Breast epithelium (tissue), 4 donors: Measurements from ENCODE around the gene KLF17. TPM values are rescaled to one million over a fixed set of nuclear protein-coding genes. Genes with fewer than 3 reads are reported as not detected.

Source experiments
- DNase-seq, 2 donors: peaks; one replicate each; pipeline ENCODE4 v3.0.0-alpha.2; 2019; ENCODE audit warnings: low spot score in 2 of 2
- H3K27ac ChIP-seq, 2 donors: fragments of 200-600 bp; sonication (generic) in 1 of 2; one replicate each; pipeline ENCODE4 v1.5.1; 2016 to 2019; ENCODE audit warnings: mild to moderate bottlenecking in 1 of 2
- H3K27me3 ChIP-seq, 2 donors: fragments of 200-600 bp; sonication (generic) in 1 of 2; one replicate each; pipeline versions ENCODE4 v1.5.1 to v1.6.0; 2017 to 2019; ENCODE audit warnings: control low read depth in 1 of 2, mild to moderate bottlenecking in 1 of 2
- H3K36me3 ChIP-seq: fragments of 200-600 bp; one replicate; pipeline ENCODE4 v1.5.1; 2019
- H3K4me1 ChIP-seq, 2 donors: fragments of 200-600 bp; sonication (generic); one replicate each; pipeline ENCODE4 v1.5.1; 2016 to 2019; ENCODE audit warnings: control low read depth in 1 of 2
- H3K4me3 ChIP-seq, 3 donors: fragments of 200-600 bp; sonication (generic); 1 replicate in 2 of 3; 2 replicates in 1 of 3; pipeline ENCODE4 v1.5.1; 2016 to 2019; ENCODE audit warnings: mild to moderate bottlenecking in 3 of 3, moderate library complexity in 2 of 3
- H3K9me3 ChIP-seq, 2 donors: fragments of 200-600 bp; sonication (generic) in 1 of 2; one replicate each; pipeline ENCODE4 v1.5.1; 2016 to 2019; ENCODE audit warnings: control low read depth in 1 of 2
- POLR2A ChIP-seq: fragments of 450-650 bp; IDR thresholded peaks from one replicate; pipeline ENCODE4 v1.6.1; 2016; ENCODE audit warnings: antibody characterized with exemption, mild to moderate bottlenecking, moderate library complexity
- POLR2AphosphoS5 ChIP-seq, 3 donors: sonication (generic); formaldehyde crosslinking; IDR thresholded peaks; one replicate each; pipeline ENCODE4 v1.6.1; 2017; ENCODE audit warnings: antibody characterized with exemption in 3 of 3
- intact Hi-C: fragments of 100-400 bp; cut with DNase I; formaldehyde crosslinking; loops from one replicate; pipeline ENCODE4 v1.15.1; 2023; ENCODE audit warnings: low total_unique reads
- total RNA-seq, 3 donors: library from RNA; depleted of rRNA; stranded (reverse); fragments of >200 nt; gene quantifications; one replicate each; pipeline ENCODE4 v1.1.0, GENCODE V29; 2016
- TF ChIP-seq, protein P1 (sequence below), 3 donors: fragments of 450-650 bp; IDR thresholded peaks; one replicate each; pipeline ENCODE4 v1.5.1; 2016 to 2017; ENCODE audit warnings: antibody characterized with exemption in 3 of 3, mild to moderate bottlenecking in 3 of 3, moderate library complexity in 3 of 3

The KLF17 gene, protein sequence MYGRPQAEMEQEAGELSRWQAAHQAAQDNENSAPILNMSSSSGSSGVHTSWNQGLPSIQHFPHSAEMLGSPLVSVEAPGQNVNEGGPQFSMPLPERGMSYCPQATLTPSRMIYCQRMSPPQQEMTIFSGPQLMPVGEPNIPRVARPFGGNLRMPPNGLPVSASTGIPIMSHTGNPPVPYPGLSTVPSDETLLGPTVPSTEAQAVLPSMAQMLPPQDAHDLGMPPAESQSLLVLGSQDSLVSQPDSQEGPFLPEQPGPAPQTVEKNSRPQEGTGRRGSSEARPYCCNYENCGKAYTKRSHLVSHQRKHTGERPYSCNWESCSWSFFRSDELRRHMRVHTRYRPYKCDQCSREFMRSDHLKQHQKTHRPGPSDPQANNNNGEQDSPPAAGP
- not detected for total RNA-seq

DNA sequence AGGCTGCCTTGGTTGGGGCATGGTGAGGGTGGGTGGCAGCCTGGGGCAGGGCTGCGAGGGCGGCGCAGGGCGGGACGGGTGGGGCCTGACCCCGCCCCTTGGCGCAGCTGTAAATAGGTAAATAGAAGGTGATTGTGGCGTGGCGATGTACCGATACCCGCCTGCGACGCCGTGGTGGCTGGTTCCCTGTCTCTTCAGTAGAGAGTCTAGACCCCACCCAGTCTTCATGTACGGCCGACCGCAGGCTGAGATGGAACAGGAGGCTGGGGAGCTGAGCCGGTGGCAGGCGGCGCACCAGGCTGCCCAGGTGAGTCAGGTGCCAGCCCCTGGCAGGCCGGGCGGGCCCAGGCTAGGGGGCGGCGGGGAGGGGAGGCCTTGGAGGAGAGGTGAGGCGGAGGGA, at the start of gene KLF17:
Gene KLF17, plus strand, starts transcription at position 140 of the 400 bp plus-strand sequence. Its CDS starts 87 bp downstream, at position 227.
- Histone ChIP-seq H3K4me1 (no peaks in the 10 kb centered on the region), H3K27ac (no peak within 1 kb of the TSS), H3K9me3 (no peaks in the 10 kb centered on the region), H3K4me3 (no peak within 1 kb of the TSS), H3K36me3 (no peaks in the 10 kb centered on the region), H3K27me3 (no peaks in the 10 kb centered on the region)
- intact Hi-C loops, result no loop called here
- TF ChIP-seq, protein P1, sequence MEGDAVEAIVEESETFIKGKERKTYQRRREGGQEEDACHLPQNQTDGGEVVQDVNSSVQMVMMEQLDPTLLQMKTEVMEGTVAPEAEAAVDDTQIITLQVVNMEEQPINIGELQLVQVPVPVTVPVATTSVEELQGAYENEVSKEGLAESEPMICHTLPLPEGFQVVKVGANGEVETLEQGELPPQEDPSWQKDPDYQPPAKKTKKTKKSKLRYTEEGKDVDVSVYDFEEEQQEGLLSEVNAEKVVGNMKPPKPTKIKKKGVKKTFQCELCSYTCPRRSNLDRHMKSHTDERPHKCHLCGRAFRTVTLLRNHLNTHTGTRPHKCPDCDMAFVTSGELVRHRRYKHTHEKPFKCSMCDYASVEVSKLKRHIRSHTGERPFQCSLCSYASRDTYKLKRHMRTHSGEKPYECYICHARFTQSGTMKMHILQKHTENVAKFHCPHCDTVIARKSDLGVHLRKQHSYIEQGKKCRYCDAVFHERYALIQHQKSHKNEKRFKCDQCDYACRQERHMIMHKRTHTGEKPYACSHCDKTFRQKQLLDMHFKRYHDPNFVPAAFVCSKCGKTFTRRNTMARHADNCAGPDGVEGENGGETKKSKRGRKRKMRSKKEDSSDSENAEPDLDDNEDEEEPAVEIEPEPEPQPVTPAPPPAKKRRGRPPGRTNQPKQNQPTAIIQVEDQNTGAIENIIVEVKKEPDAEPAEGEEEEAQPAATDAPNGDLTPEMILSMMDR (IDR thresholded peaks at IDR 0.05), result no peak
- TF ChIP-seq POLR2A, result no peak
- TF ChIP-seq POLR2AphosphoS5 (IDR thresholded peaks at IDR 0.05), result no peak
- no peak for DNase-seq

DNA sequence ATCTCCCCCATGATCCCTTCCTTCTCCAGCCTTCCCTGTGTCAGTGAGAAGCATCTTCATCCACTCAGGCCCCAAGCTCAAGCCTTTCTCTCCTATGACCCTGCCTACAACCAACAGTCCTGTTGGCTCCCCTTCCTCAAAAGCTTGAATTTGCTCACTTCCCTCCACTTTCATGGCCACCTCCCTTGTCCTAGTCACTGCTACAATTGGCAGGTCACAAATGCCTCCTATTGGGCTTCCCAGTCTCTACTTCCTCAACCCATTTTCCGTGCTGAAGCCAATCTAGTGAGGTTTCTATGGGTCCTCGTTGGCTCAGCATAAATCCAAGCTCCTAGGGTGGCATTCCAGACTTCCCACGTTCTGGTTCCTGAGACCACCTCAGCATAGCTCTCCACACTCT, 47.2 kb upstream of the KLF17 start:
- no peak overlapping the region for H3K4me3 ChIP-seq
- no peaks in the 10 kb centered on the region for H3K9me3 ChIP-seq
- no peaks in the 10 kb centered on the region for H3K36me3 ChIP-seq
- no peaks in the 10 kb centered on the region for H3K4me1 ChIP-seq
- intact Hi-C loops, result no loop called here
- no peak for DNase-seq
- no peak overlapping the region for H3K27ac ChIP-seq
- no peak for TF ChIP-seq POLR2AphosphoS5 (IDR thresholded peaks at IDR 0.05)
- H3K27me3 ChIP-seq, result no peaks in the 10 kb centered on the region

DNA sequence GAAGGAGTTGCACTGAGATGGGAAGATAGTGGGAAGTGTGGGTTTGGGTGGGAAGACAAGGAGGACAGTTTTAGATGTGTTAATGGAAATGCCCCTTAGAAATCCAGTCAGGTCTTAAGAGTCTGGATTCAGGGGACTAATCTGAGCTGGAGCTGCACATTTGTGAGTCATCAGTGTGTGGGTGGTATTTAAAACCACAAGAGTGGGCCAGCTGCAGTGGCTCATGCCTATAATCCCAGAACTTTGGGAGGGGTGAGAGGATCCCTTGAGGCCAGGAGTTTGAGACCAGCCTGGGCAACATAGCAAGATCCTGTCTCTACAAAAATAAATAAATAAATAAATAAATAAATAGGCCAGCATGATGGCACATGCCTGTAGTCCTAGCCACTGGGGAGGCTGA, 46.4 kb upstream of the KLF17 start:
- DNase-seq, result no peak
- H3K4me1 ChIP-seq, result no peaks in the 10 kb centered on the region
- no peak overlapping the region for H3K27ac ChIP-seq
- intact Hi-C loops, result no loop called here
- no peak overlapping the region for H3K4me3 ChIP-seq
- H3K9me3 ChIP-seq, result no peaks in the 10 kb centered on the region
- H3K27me3 ChIP-seq, result no peaks in the 10 kb centered on the region
- H3K36me3 ChIP-seq, result no peaks in the 10 kb centered on the region
- TF ChIP-seq POLR2AphosphoS5 (IDR thresholded peaks at IDR 0.05), result no peak
- TF ChIP-seq, protein P1 (IDR thresholded peaks at IDR 0.05), result no peak
- TF ChIP-seq POLR2A, result no peak

DNA sequence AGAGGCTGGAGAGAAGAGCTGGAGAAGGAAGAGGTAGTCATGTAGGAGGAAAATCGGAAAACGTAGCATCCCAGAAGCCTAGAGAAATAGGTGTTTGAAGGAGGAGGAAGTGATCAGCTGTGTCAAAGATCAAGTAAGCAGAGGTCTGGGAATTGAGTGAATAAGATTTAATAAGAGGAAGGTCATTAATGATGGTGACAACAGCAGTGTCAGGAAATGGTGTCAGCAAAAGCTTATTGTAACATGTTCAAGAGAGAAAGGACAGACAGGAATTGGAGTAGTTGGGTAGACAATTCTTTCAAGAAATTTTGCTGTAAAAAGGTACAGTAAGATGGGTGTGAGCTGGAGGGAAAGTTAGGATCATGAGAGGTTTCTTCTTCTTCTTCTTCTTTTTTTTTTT, 45.8 kb upstream of the KLF17 start:
- no peaks in the 10 kb centered on the region for H3K4me1 ChIP-seq
- no peaks in the 10 kb centered on the region for H3K27me3 ChIP-seq
- H3K4me3 ChIP-seq, result no peak overlapping the region
- no peak for DNase-seq
- no peaks in the 10 kb centered on the region for H3K36me3 ChIP-seq
- H3K9me3 ChIP-seq, result no peaks in the 10 kb centered on the region
- intact Hi-C loops, result no loop called here
- H3K27ac ChIP-seq, result no peak overlapping the region
- TF ChIP-seq POLR2AphosphoS5 (IDR thresholded peaks at IDR 0.05) (no peak), POLR2A (no peak)
- TF ChIP-seq, protein P1 (IDR thresholded peaks at IDR 0.05), result no peak

DNA sequence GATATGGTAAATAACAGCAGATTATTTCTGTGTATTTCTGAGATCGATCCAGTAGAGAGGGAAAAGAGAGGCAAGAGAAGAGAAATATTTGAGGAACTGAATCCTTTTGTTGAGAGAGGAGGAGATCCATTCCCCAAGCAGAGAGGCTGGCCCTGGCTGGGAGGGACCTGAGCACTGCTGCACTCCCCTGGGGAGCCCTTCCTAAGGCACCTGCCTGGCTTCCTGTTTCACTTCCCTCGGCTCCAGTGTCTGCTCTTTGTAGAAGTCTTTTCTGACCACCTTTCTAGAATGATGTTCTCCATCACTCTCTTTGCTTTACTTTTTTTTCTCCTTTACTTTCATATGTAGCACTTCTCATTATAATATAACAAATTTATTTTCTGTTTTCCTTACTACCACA, 45.1 kb upstream of the KLF17 start:
- no peaks in the 10 kb centered on the region for H3K27me3 ChIP-seq
- no peaks in the 10 kb centered on the region for H3K4me1 ChIP-seq
- DNase-seq, result no peak
- no peak for TF ChIP-seq POLR2A
- no peaks in the 10 kb centered on the region for H3K36me3 ChIP-seq
- H3K9me3 ChIP-seq, result no peaks in the 10 kb centered on the region
- no peak overlapping the region for H3K27ac ChIP-seq
- intact Hi-C loops, result no loop called here
- H3K4me3 ChIP-seq, result no peak overlapping the region

DNA sequence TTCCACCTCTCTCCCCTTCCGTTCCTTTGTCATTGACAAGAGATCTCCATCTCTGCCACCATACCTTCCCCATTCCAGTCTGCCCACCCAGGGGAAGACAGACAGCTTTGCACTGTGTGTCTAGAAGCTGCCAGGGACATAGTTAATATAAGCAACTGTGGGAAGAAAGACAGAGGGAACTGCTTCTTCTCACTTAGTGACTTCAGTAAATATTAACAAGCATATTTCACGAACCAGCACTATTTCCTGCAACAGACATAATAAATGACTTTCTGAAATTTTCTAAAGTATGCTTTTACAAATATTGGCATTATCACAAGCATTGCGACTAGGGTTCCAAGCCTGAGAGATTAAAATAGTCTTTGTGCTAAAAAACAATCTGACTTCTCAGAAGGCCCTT, 44.2 kb upstream of the KLF17 start:
- no peak overlapping the region for H3K4me3 ChIP-seq
- H3K4me1 ChIP-seq, result no peaks in the 10 kb centered on the region
- no peaks in the 10 kb centered on the region for H3K27me3 ChIP-seq
- no peak for DNase-seq
- no peaks in the 10 kb centered on the region for H3K9me3 ChIP-seq
- no peaks in the 10 kb centered on the region for H3K36me3 ChIP-seq
- TF ChIP-seq POLR2A (no peak), POLR2AphosphoS5 (IDR thresholded peaks at IDR 0.05) (no peak)
- TF ChIP-seq, protein P1 (IDR thresholded peaks at IDR 0.05), result no peak
- intact Hi-C loops, result no loop called here
- H3K27ac ChIP-seq, result no peak overlapping the region
